Stomach smooth muscle (tissue), 2 donors: ENCODE results near the gene MEGF6.

Experiments
- H3K27ac ChIP-seq: one replicate; pipeline ENCODE4 v1.7.0; 2013; ENCODE audit warnings: mild to moderate bottlenecking, low read length, inconsistent platforms
- H3K27me3 ChIP-seq, 2 donors: one replicate each; pipeline ENCODE4 v1.7.0; 2013; ENCODE audit warnings: low read length in 2 of 2; ENCODE audit not compliant: insufficient read depth in 2 of 2, control insufficient read depth in 1 of 2
- H3K36me3 ChIP-seq, 2 donors: one replicate each; pipeline ENCODE4 v1.7.0; 2013; ENCODE audit warnings: low read length in 2 of 2; ENCODE audit not compliant: control insufficient read depth in 2 of 2, insufficient read depth in 2 of 2
- H3K4me1 ChIP-seq: one replicate; pipeline ENCODE4 v1.7.0; 2013; ENCODE audit warnings: low read length; ENCODE audit not compliant: control insufficient read depth, insufficient read depth
- H3K4me3 ChIP-seq, 2 donors: one replicate each; pipeline ENCODE4 v1.7.0; 2013; ENCODE audit warnings: low read length in 2 of 2
- H3K9ac ChIP-seq, 2 donors: one replicate each; pipeline ENCODE4 v1.7.0; 2013; ENCODE audit warnings: low read length in 2 of 2, mild to moderate bottlenecking in 1 of 2
- H3K9me3 ChIP-seq, 2 donors: one replicate each; pipeline ENCODE4 v1.7.0; 2013; ENCODE audit warnings: low read length in 2 of 2; ENCODE audit not compliant: control insufficient read depth in 2 of 2
- donor health status: healthy.
- donor health status: Pancreatic carcinoma.

MEGF6 gene

DNA sequence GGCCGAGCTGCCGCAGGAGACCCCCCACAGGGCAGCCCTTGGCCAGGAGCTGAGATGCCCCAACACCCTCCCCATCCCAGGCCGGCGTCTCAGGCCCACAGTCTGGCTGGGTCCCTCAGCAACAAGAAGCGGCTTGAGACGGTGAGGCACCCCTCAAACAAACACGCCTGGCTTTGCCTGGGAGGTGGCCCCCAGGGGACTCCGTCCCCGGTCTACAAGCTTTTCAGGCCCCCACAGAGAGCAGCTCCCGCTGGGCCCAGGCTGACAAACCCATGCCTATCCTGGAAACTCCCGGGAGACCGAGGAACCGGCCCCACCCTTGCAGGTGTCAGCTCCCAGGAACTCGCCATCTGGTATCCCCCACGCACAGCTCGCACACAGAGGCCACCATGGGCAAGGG is 89.9 kb downstream of the MEGF6 start:
- no peaks in the 10 kb centered on the region for H3K9me3 ChIP-seq
- H3K36me3 ChIP-seq = no peaks in the 10 kb centered on the region
- H3K27me3 ChIP-seq = peaks cover 0 to 4% of the 10 kb centered on the region in 2 donors
- H3K27ac ChIP-seq = no peak overlapping the region
- peaks cover 14% of the 10 kb centered on the region for H3K4me1 ChIP-seq
- no peak overlapping the region for H3K4me3 ChIP-seq
- H3K9ac ChIP-seq = no peak overlapping the region

GRCh38 chr1:3520419-3521378 is 90.6 kb downstream of the MEGF6 start:
- Histone ChIP-seq H3K4me1 (peaks cover 21% of the 10 kb centered on the region), H3K9ac (no peak overlapping the region)

DNA sequence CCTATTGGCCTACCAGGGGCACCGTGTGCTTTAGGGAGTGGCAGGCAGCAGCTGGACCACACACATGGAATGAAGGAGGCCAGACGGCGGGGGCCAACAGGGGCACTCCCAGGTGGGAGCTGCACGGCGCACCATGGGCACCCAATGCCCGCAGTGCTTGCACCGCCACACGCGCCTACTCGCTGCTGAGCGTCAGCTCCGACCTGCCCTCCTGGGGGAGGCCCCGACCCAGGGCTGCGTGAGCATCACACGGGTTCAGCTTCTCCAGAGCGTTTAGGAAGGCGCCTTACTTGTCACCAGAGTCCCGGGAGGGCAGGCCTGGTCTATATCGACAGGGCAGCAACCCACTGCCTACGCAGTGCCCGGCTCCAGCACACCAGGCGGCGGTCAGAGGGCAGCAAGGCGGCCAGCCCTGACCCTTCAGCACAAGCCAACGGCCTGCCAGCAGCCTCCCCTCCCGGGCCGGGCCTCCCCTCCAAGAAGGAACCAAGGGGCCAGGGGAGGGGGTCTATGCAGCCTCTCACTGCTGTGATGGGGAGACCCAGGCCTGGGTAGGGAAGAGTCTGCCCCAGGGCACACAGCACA is 91.9 kb downstream of the MEGF6 start:
- H3K27me3 ChIP-seq = peaks cover 0 to 4% of the 10 kb centered on the region in 2 donors
- no peak overlapping the region for H3K4me3 ChIP-seq
- peaks cover 22% of the 10 kb centered on the region for H3K4me1 ChIP-seq
- no peak overlapping the region for H3K9ac ChIP-seq
- H3K9me3 ChIP-seq = no peaks in the 10 kb centered on the region
- no peak overlapping the region for H3K27ac ChIP-seq
- no peaks in the 10 kb centered on the region for H3K36me3 ChIP-seq

More at GRCh38 chr1:3520419-3521378, 90.6 kb downstream of the MEGF6 start:
- Histone ChIP-seq H3K9me3 (no peaks in the 10 kb centered on the region), H3K4me3 (no peak overlapping the region), H3K27ac (no peak overlapping the region), H3K27me3 (peaks cover 0 to 4% of the 10 kb centered on the region in 2 donors), H3K36me3 (no peaks in the 10 kb centered on the region)

GRCh38 chr1:3518756-3519155 is 92.6 kb downstream of the MEGF6 start:
- peaks cover 22% of the 10 kb centered on the region for H3K4me1 ChIP-seq

GRCh38 chr1:3518256-3518655 is 93.1 kb downstream of the MEGF6 start:
- Histone ChIP-seq H3K36me3 (no peaks in the 10 kb centered on the region), H3K27me3 (peaks cover 0 to 4% of the 10 kb centered on the region in 2 donors), H3K27ac (no peak overlapping the region), H3K4me1 (peaks cover 22% of the 10 kb centered on the region), H3K9me3 (no peaks in the 10 kb centered on the region), H3K4me3 (no peak overlapping the region), H3K9ac (no peak overlapping the region)

More at GRCh38 chr1:3518756-3519155, 92.6 kb downstream of the MEGF6 start:
- no peak overlapping the region for H3K27ac ChIP-seq
- no peaks in the 10 kb centered on the region for H3K9me3 ChIP-seq
- H3K9ac ChIP-seq = no peak overlapping the region
- H3K27me3 ChIP-seq = peaks cover 0 to 4% of the 10 kb centered on the region in 2 donors
- H3K36me3 ChIP-seq = no peaks in the 10 kb centered on the region
- no peak overlapping the region for H3K4me3 ChIP-seq

DNA sequence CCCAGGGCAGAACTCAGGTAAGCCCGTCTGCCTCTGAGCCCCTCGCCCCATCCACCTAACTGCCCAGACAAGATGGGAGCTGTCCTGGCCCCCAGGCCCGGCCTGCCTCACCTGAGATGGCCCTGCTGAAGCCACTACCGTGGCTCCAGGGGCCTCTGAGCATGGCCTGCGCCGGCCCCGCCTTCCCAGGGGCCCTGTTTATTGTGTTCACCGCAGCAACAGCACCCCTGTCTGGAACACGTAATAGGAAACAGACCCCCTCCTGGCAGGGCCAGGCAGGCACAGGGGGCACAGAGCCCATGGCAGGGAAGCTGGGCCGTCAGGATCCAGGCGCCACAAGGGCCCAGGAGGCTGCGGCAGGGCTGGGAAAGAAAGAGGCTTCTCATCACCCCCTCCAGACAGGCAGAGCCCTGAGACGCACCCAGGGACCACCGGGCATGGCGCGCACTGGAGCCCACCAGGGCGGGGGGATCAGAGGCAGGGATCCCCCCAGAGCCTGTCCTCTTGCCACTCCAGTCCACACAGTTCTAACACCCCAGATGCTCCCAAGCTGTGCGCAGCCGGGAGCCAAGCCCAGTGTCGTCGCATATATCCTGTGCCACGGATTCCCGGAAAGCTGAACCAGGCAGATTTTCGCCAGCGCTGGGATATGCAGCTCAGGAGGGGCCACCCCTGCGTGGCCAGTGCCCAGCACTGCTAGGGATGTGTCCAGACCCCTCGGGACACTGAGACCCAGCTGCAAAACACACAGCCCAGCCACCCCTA is 94.2 kb downstream of the MEGF6 start:
- Histone ChIP-seq H3K27ac (peak overlapping the region; percentile 55), H3K4me1 (peaks cover 22% of the 10 kb centered on the region), H3K36me3 (no peaks in the 10 kb centered on the region), H3K27me3 (peaks cover 0 to 4% of the 10 kb centered on the region in 2 donors), H3K4me3 (no peak overlapping the region), H3K9ac (no peak overlapping the region), H3K9me3 (no peaks in the 10 kb centered on the region)

DNA sequence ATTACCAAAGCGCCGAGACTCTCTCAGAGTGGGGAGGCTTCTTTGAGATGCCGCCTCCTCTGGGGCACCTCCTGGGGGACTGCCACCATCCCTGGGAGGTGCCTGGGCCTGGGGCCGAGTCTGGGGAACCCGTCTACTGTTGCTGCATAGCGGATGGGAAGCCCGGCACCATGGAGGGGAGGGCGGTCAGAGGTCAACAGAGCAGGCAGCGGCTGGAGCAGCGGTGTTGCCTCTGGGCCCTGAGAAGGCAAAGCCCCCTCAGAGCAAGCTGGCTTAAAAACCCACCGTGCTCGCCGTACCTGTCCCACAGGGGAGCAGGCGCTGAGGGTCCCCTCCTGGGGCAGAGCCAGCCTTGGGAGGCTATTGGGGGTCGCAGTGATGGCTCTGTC is 94.8 kb downstream of the MEGF6 start:
- Histone ChIP-seq H3K27me3 (peaks cover 0 to 4% of the 10 kb centered on the region in 2 donors), H3K36me3 (no peaks in the 10 kb centered on the region), H3K9me3 (no peaks in the 10 kb centered on the region), H3K27ac (peak overlapping the region; percentile 55), H3K4me3 (no peak overlapping the region), H3K4me1 (peaks cover 22% of the 10 kb centered on the region), H3K9ac (no peak overlapping the region)

DNA sequence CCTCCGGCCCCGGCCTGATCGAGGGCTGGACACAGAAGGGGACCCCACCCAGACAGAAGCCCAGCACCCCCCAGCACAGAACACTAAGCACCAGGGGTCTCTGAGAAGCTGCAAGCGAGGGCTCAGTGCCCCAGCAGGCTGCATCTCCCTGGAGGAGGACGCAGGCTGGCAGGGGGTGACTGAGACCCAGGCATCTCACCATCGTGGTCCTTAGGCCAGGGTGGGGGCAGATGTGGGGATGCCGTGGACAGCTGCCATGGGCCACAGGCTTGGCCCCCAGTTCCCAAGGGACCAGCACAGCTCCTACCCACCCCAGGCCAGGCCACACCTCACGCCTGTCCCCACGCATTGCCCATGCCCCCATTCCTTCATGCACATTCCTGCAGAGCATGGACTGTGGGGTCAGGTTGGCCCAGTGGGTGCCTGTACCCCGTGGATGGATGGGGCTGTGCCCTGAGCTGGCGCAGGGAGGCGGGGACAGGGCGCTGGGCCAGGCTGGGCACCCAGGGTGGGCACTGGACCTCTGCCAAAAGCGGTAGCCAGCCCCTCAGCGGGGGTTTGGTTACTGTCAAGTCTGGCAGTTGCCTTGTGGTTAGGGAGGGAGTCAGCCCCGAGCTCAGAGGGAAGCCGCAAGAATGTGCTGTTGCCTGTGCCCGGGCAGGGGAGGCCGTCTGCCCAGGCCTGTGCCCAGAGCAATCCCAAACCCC is 95.4 kb downstream of the MEGF6 start:
- peaks cover 22% of the 10 kb centered on the region for H3K4me1 ChIP-seq
- no peaks in the 10 kb centered on the region for H3K9me3 ChIP-seq
- H3K27me3 ChIP-seq = peaks cover 0 to 4% of the 10 kb centered on the region in 2 donors
- H3K36me3 ChIP-seq = no peaks in the 10 kb centered on the region
- no peak overlapping the region for H3K4me3 ChIP-seq
- H3K27ac ChIP-seq = peak overlapping the region; percentile 55
- H3K9ac ChIP-seq = no peak overlapping the region

GRCh38 chr1:3515272-3515671 is 96.0 kb downstream of the MEGF6 start:
- peaks cover 22% of the 10 kb centered on the region for H3K4me1 ChIP-seq
- H3K27ac ChIP-seq = no peak overlapping the region
- H3K9me3 ChIP-seq = no peaks in the 10 kb centered on the region
- H3K4me3 ChIP-seq = no peak overlapping the region
- H3K27me3 ChIP-seq = peaks cover 0 to 4% of the 10 kb centered on the region in 2 donors
- no peak overlapping the region for H3K9ac ChIP-seq
- no peaks in the 10 kb centered on the region for H3K36me3 ChIP-seq

- Histone ChIP-seq H3K9me3 (no peaks in the 10 kb centered on the region), H3K9ac (no peak overlapping the region), H3K27me3 (peaks cover 0 to 4% of the 10 kb centered on the region in 2 donors), H3K4me1 (peaks cover 22% of the 10 kb centered on the region), H3K4me3 (no peak overlapping the region), H3K27ac (no peak overlapping the region), H3K36me3 (no peaks in the 10 kb centered on the region)
Measured at GRCh38 chr1:3514404-3514803, 96.9 kb downstream of the MEGF6 start.
